Measurements from ENCODE around the gene NUTM2G. TPM values are rescaled to one million over a fixed set of nuclear protein-coding genes. Genes with fewer than 3 reads are reported as not detected.
A peak's percentile ranks its signal among the peaks of the same experiment; 100 is the strongest.
"Not testable (repeated sequence)": the region's sequence is repeated elsewhere in the genome, so short reads cannot be mapped to it uniquely, and the experiment has no call there.

The NUTM2G gene
- total and polyA plus RNA-seq, 10 of the 15 experiments (the other 5 are each of a cell fraction or from before 2014, with no cell fraction given) = 0.03 to 0.39 (median 0.09) TPM; not detected in 6

GRCh38 chr9:96900010-96900409 is 28.6 kb upstream of the NUTM2G start:
- H2AFZ ChIP-seq (ENCODE audit: control insufficient read depth, low read depth, low read length); ATAC-seq; H3K4me1 ChIP-seq (ENCODE audit: control insufficient read depth, insufficient read depth, low read length); SMC1A ChIA-PET (ENCODE audit: uncharacterized antibody, unreplicated experiment); H3K27ac ChIP-seq (ENCODE audit: control insufficient read depth, insufficient read depth); FAIRE-seq; BruUV-seq (replicated peaks); H3K4me3 ChIP-seq; H3K79me2 ChIP-seq (ENCODE audit: control insufficient read depth, insufficient read depth, low read length); H3K9ac ChIP-seq (ENCODE audit: control insufficient read depth, insufficient read depth, low read length); RAD21 ChIA-PET (ENCODE audit: unreplicated experiment); H3K9me3 ChIP-seq (replicated peaks; ENCODE audit: control insufficient read depth, insufficient read depth, low read length); H4K20me1 ChIP-seq (ENCODE audit: control insufficient read depth, insufficient read depth); in situ Hi-C loops (cut with MboI); H3K36me3 ChIP-seq (ENCODE audit: control insufficient read depth in 2 of 2, insufficient read depth in 2 of 2, low read length in 1 of 2); H3K27me3 ChIP-seq (replicated peaks in 1 of 2; ENCODE audit: control insufficient read depth in 2 of 2, insufficient read depth in 2 of 2, low read length in 1 of 2); POLR2A ChIA-PET; CTCF ChIA-PET; intact Hi-C loops (cut with micrococcal nuclease; ENCODE audit: unreplicated experiment); DNase-seq (ENCODE audit: low read depth, low spot score); H3K4me2 ChIP-seq (ENCODE audit: control insufficient read depth, insufficient read depth): not testable (repeated sequence)
- 100% methylated on average over 1 of the region's 2 CpGs for WGBS (ENCODE audit: insufficient coverage, insufficient replicate concordance, low lambda C conversion rate, missing lambda C conversion rate)

- CTCF ChIA-PET; H3K4me3 ChIP-seq; DNase-seq (ENCODE audit: low read depth, low spot score); H3K79me2 ChIP-seq (ENCODE audit: control insufficient read depth, insufficient read depth, low read length); H3K36me3 ChIP-seq (ENCODE audit: control insufficient read depth in 2 of 2, insufficient read depth in 2 of 2, low read length in 1 of 2); H3K4me2 ChIP-seq (ENCODE audit: control insufficient read depth, insufficient read depth); H3K27ac ChIP-seq (ENCODE audit: control insufficient read depth, insufficient read depth); POLR2A ChIA-PET; H3K27me3 ChIP-seq (replicated peaks in 1 of 2; ENCODE audit: control insufficient read depth in 2 of 2, insufficient read depth in 2 of 2, low read length in 1 of 2); H3K4me1 ChIP-seq (ENCODE audit: control insufficient read depth, insufficient read depth, low read length); intact Hi-C loops (cut with micrococcal nuclease; ENCODE audit: unreplicated experiment); BruUV-seq (replicated peaks); in situ Hi-C loops (cut with MboI); SMC1A ChIA-PET (ENCODE audit: uncharacterized antibody, unreplicated experiment); H4K20me1 ChIP-seq (ENCODE audit: control insufficient read depth, insufficient read depth); H3K9me3 ChIP-seq (replicated peaks; ENCODE audit: control insufficient read depth, insufficient read depth, low read length); H3K9ac ChIP-seq (ENCODE audit: control insufficient read depth, insufficient read depth, low read length); RAD21 ChIA-PET (ENCODE audit: unreplicated experiment); H2AFZ ChIP-seq (ENCODE audit: control insufficient read depth, low read depth, low read length); ATAC-seq; FAIRE-seq: not testable (repeated sequence)
- 93% methylated on average over 2 of the region's 5 CpGs for WGBS (ENCODE audit: insufficient coverage, insufficient replicate concordance, low lambda C conversion rate, missing lambda C conversion rate)
These were observed 23.5 kb upstream of the NUTM2G start for GRCh38 chr9:96904947-96905722.

- in situ Hi-C loops (cut with MboI); H3K79me2 ChIP-seq (ENCODE audit: control insufficient read depth, insufficient read depth, low read length); H3K36me3 ChIP-seq (ENCODE audit: control insufficient read depth in 2 of 2, insufficient read depth in 2 of 2, low read length in 1 of 2); H3K9ac ChIP-seq (ENCODE audit: control insufficient read depth, insufficient read depth, low read length); H2AFZ ChIP-seq (ENCODE audit: control insufficient read depth, low read depth, low read length); FAIRE-seq; CTCF ChIA-PET; H3K9me3 ChIP-seq (replicated peaks; ENCODE audit: control insufficient read depth, insufficient read depth, low read length); H3K4me3 ChIP-seq; RAD21 ChIA-PET (ENCODE audit: unreplicated experiment); intact Hi-C loops (cut with micrococcal nuclease; ENCODE audit: unreplicated experiment); SMC1A ChIA-PET (ENCODE audit: uncharacterized antibody, unreplicated experiment); H3K27ac ChIP-seq (ENCODE audit: control insufficient read depth, insufficient read depth); H3K4me1 ChIP-seq (ENCODE audit: control insufficient read depth, insufficient read depth, low read length); BruUV-seq (replicated peaks); DNase-seq (ENCODE audit: low read depth, low spot score); H3K27me3 ChIP-seq (replicated peaks in 1 of 2; ENCODE audit: control insufficient read depth in 2 of 2, insufficient read depth in 2 of 2, low read length in 1 of 2); POLR2A ChIA-PET; H3K4me2 ChIP-seq (ENCODE audit: control insufficient read depth, insufficient read depth); H4K20me1 ChIP-seq (ENCODE audit: control insufficient read depth, insufficient read depth): not testable (repeated sequence)
- ATAC-seq = peak; percentile 31; the same call in 1 of the 3 replicates
- WGBS (ENCODE audit: insufficient coverage, insufficient replicate concordance, low lambda C conversion rate, missing lambda C conversion rate) = no CpG with 5 or more reads among the region's 3 CpGs
These were observed 20.2 kb upstream of the NUTM2G start for GRCh38 chr9:96908479-96908878.

GRCh38 chr9:96915539-96915938 is 13.1 kb upstream of the NUTM2G start:
- SMC1A ChIA-PET (ENCODE audit: uncharacterized antibody, unreplicated experiment); H3K9ac ChIP-seq (ENCODE audit: control insufficient read depth, insufficient read depth, low read length); H2AFZ ChIP-seq (ENCODE audit: control insufficient read depth, low read depth, low read length); H3K79me2 ChIP-seq (ENCODE audit: control insufficient read depth, insufficient read depth, low read length); intact Hi-C loops (cut with micrococcal nuclease; ENCODE audit: unreplicated experiment); H3K27me3 ChIP-seq (replicated peaks in 1 of 2; ENCODE audit: control insufficient read depth in 2 of 2, insufficient read depth in 2 of 2, low read length in 1 of 2); CTCF ChIA-PET; H3K9me3 ChIP-seq (replicated peaks; ENCODE audit: control insufficient read depth, insufficient read depth, low read length); H3K36me3 ChIP-seq (ENCODE audit: control insufficient read depth in 2 of 2, insufficient read depth in 2 of 2, low read length in 1 of 2); H3K4me2 ChIP-seq (ENCODE audit: control insufficient read depth, insufficient read depth); H3K27ac ChIP-seq (ENCODE audit: control insufficient read depth, insufficient read depth); H3K4me3 ChIP-seq; RAD21 ChIA-PET (ENCODE audit: unreplicated experiment); H4K20me1 ChIP-seq (ENCODE audit: control insufficient read depth, insufficient read depth); in situ Hi-C loops (cut with MboI); POLR2A ChIA-PET; BruUV-seq (replicated peaks); DNase-seq (ENCODE audit: low read depth, low spot score); H3K4me1 ChIP-seq (ENCODE audit: control insufficient read depth, insufficient read depth, low read length): not testable (repeated sequence)
- 8% methylated on average over 2 of the region's 2 CpGs for WGBS (ENCODE audit: insufficient coverage, insufficient replicate concordance, low lambda C conversion rate, missing lambda C conversion rate)
- peak; percentile 66 for ATAC-seq
- peak; percentile 81 for FAIRE-seq
